NT2/D1 (cell line): ENCODE results near the gene CNGA3.

ENCODE experiments used
- DNase-seq: peaks from one replicate; pipeline ENCODE4 v3.0.0-alpha.2; 2011; ENCODE audit warnings: low read depth, low spot score
- H3K27me3 ChIP-seq: 2 replicates; pipeline ENCODE4 v1.6.0; 2011; ENCODE audit warnings: mild to moderate bottlenecking; ENCODE audit not compliant: insufficient read length, insufficient read depth
- H3K36me3 ChIP-seq: 2 replicates; pipeline ENCODE4 v1.6.1; 2011; ENCODE audit warnings: mild to moderate bottlenecking, low read length, mixed read lengths; ENCODE audit not compliant: insufficient read depth, insufficient read length
- H3K4me1 ChIP-seq: 2 replicates; pipeline ENCODE4 v1.5.1; 2011; ENCODE audit not compliant: insufficient read depth, insufficient read length
- H3K4me3 ChIP-seq: 2 replicates; pipeline ENCODE4 v1.5.1; 2011; ENCODE audit warnings: low read depth; ENCODE audit not compliant: insufficient read length
- H3K9ac ChIP-seq: 2 replicates; pipeline ENCODE4 v1.6.0; 2011; ENCODE audit warnings: low read depth; ENCODE audit not compliant: insufficient read length
- H3K9me3 ChIP-seq: 2 replicates; pipeline ENCODE4 v1.5.1; 2011; ENCODE audit warnings: mild to moderate bottlenecking, low read length; ENCODE audit not compliant: insufficient read depth
- SUZ12 ChIP-seq: IDR thresholded peaks from 2 replicates; pipeline ENCODE4 v1.6.1; 2011; ENCODE audit not compliant: insufficient read length, insufficient read depth; ENCODE audit errors: extremely low read depth
- YY1 ChIP-seq: IDR thresholded peaks from 2 replicates; pipeline ENCODE4 v1.6.1; 2011; ENCODE audit not compliant: insufficient read length, insufficient read depth
- ZNF274 ChIP-seq: IDR thresholded peaks from 2 replicates; pipeline ENCODE4 v1.6.1; 2011; ENCODE audit warnings: mild to moderate bottlenecking, low read depth, low read length

CNGA3 gene

GRCh38 chr2:98355881-98356280 lies 9.6 kb downstream of the CNGA3 start:
- Histone ChIP-seq H3K36me3 (no peaks in the 10 kb centered on the region), H3K9me3 (peaks cover 11% of the 10 kb centered on the region; the same call in 1 of the 2 replicates), H3K27me3 (peaks cover 2% of the 10 kb centered on the region), H3K4me1 (no peaks in the 10 kb centered on the region), H3K4me3 (no peak overlapping the region), H3K9ac (no peak overlapping the region)
- no peak for TF ChIP-seq YY1
- DNase-seq, result no peak

GRCh38 chr2:98356729-98357128 lies 10.5 kb downstream of the CNGA3 start:
- Histone ChIP-seq H3K27me3 (no peaks in the 10 kb centered on the region), H3K9me3 (peaks cover 11% of the 10 kb centered on the region; the same call in 1 of the 2 replicates), H3K36me3 (no peaks in the 10 kb centered on the region), H3K4me1 (no peaks in the 10 kb centered on the region), H3K9ac (no peak overlapping the region), H3K4me3 (no peak overlapping the region)
- no peak for TF ChIP-seq YY1
- no peak for TF ChIP-seq ZNF274
- TF ChIP-seq SUZ12, result no peak
- DNase-seq, result no peak

- Histone ChIP-seq H3K4me1 (no peaks in the 10 kb centered on the region), H3K9me3 (peaks cover 11% of the 10 kb centered on the region; the same call in 1 of the 2 replicates), H3K36me3 (no peaks in the 10 kb centered on the region), H3K27me3 (no peaks in the 10 kb centered on the region), H3K9ac (no peak overlapping the region), H3K4me3 (no peak overlapping the region)
- no peak for TF ChIP-seq ZNF274
- no peak for TF ChIP-seq SUZ12
- TF ChIP-seq YY1, result no peak
- DNase-seq, result no peak
Observed at GRCh38 chr2:98357849-98358248, 11.6 kb downstream of the CNGA3 start.

GRCh38 chr2:98359986-98360385 lies 13.7 kb downstream of the CNGA3 start:
- Histone ChIP-seq H3K9me3 (no peaks in the 10 kb centered on the region), H3K4me1 (no peaks in the 10 kb centered on the region), H3K4me3 (no peak overlapping the region), H3K9ac (no peak overlapping the region), H3K36me3 (no peaks in the 10 kb centered on the region), H3K27me3 (no peaks in the 10 kb centered on the region)
- TF ChIP-seq SUZ12 (no peak), ZNF274 (no peak), YY1 (no peak)
- no peak for DNase-seq

- Histone ChIP-seq H3K4me1 (peaks cover 7% of the 10 kb centered on the region), H3K27me3 (no peaks in the 10 kb centered on the region), H3K4me3 (no peak overlapping the region), H3K9ac (no peak overlapping the region), H3K9me3 (peaks cover 13% of the 10 kb centered on the region; the same call in 1 of the 2 replicates), H3K36me3 (no peaks in the 10 kb centered on the region)
- no peak for DNase-seq
- TF ChIP-seq SUZ12 (no peak), YY1 (no peak), ZNF274 (no peak)
Observed at GRCh38 chr2:98367721-98368120, 21.5 kb downstream of the CNGA3 start.

GRCh38 chr2:98369710-98370239 lies 23.5 kb downstream of the CNGA3 start:
- Histone ChIP-seq H3K9ac (no peak overlapping the region), H3K4me3 (no peak overlapping the region), H3K27me3 (no peaks in the 10 kb centered on the region), H3K9me3 (peaks cover 13% of the 10 kb centered on the region; the same call in 1 of the 2 replicates), H3K4me1 (peaks cover 7% of the 10 kb centered on the region), H3K36me3 (no peaks in the 10 kb centered on the region)
- DNase-seq, result no peak
- TF ChIP-seq ZNF274, result no peak
- no peak for TF ChIP-seq YY1
- no peak for TF ChIP-seq SUZ12

GRCh38 chr2:98372121-98372520 lies 25.9 kb downstream of the CNGA3 start:
- no peak overlapping the region for H3K4me3 ChIP-seq
- no peak overlapping the region for H3K9ac ChIP-seq
- H3K36me3 ChIP-seq, result no peaks in the 10 kb centered on the region
- no peak for TF ChIP-seq YY1
- TF ChIP-seq SUZ12, result no peak
- no peak for TF ChIP-seq ZNF274
- peaks cover 13% of the 10 kb centered on the region; the same call in 1 of the 2 replicates for H3K9me3 ChIP-seq
- DNase-seq, result no peak
- peaks cover 12% of the 10 kb centered on the region for H3K4me1 ChIP-seq
- H3K27me3 ChIP-seq, result no peaks in the 10 kb centered on the region
